Stimulated activated CD4-positive, alpha-beta T cell treated with anti-CD3 and anti-CD28 coated beads, Interleukin-2, amount 100 ng/mL, for 48 hours (primary cell): ENCODE results near the gene KIF26A.

ENCODE experiments used
- DNase-seq, 2 donors: peaks; one replicate each; pipeline ENCODE4 v3.0.0-alpha.2; 2020

The KIF26A gene

GRCh38 chr14:104161602-104162367, 23.4 kb downstream of the KIF26A start:
- no peak for DNase-seq

- no peak for DNase-seq
Observed at GRCh38 chr14:104162495-104162894, 24.1 kb downstream of the KIF26A start.

GRCh38 chr14:104163541-104163940, 25.2 kb downstream of the KIF26A start:
- no peak for DNase-seq

- no peak for DNase-seq
Observed at GRCh38 chr14:104164041-104164440, 25.7 kb downstream of the KIF26A start.

- DNase-seq, result no peak
Observed at GRCh38 chr14:104164512-104164911, 26.1 kb downstream of the KIF26A start.

- DNase-seq, result no peak
Observed at GRCh38 chr14:104166698-104167097, 28.3 kb downstream of the KIF26A start.

- no peak for DNase-seq
Observed at GRCh38 chr14:104168603-104169002, 30.2 kb downstream of the KIF26A start.

- no peak for DNase-seq
Observed at GRCh38 chr14:104169005-104169698, 30.8 kb downstream of the KIF26A start.

- no peak for DNase-seq
Observed at GRCh38 chr14:104169699-104170479, 31.5 kb downstream of the KIF26A start.

GRCh38 chr14:104171029-104171697, 32.8 kb downstream of the KIF26A start:
- no peak for DNase-seq

- no peak for DNase-seq
Observed at GRCh38 chr14:104171895-104172294, 33.5 kb downstream of the KIF26A start.

GRCh38 chr14:104172349-104172748, 34.0 kb downstream of the KIF26A start:
- no peak for DNase-seq

- DNase-seq, result no peak
Observed at GRCh38 chr14:104172880-104173279, 34.5 kb downstream of the KIF26A start.

- DNase-seq, result no peak
Observed at GRCh38 chr14:104174051-104174450, 35.7 kb downstream of the KIF26A start.

- DNase-seq, result no peak
Observed at GRCh38 chr14:104175041-104175440, 36.7 kb downstream of the KIF26A start.

- DNase-seq, result no peak
Observed at GRCh38 chr14:104175811-104176210, 37.4 kb downstream of the KIF26A start.

- DNase-seq, result no peak
Observed at GRCh38 chr14:104176611-104177010, 38.2 kb downstream of the KIF26A start.

GRCh38 chr14:104177411-104177810, 39.0 kb downstream of the KIF26A start:
- no peak for DNase-seq

GRCh38 chr14:104178279-104178678, 39.9 kb downstream of the KIF26A start:
- no peak for DNase-seq

- no peak for DNase-seq
Observed at GRCh38 chr14:104179126-104179525, 40.7 kb downstream of the KIF26A start.

GRCh38 chr14:104179564-104180129, 41.3 kb downstream of the KIF26A start:
- no peak for DNase-seq

GRCh38 chr14:104180561-104181165, 42.3 kb downstream of the KIF26A start:
- DNase-seq, result no peak
